HEK293 (cell line): Measurements from ENCODE around the gene HTR1E.

Experiments used
- CTCF ChIA-PET: fragments of 350-600 bp; formaldehyde crosslinking; extraction: SDS; loops from one replicate; lab custom pipeline; 2021; ENCODE audit warnings: antibody characterized with exemption; lab: Yijun Ruan, JAX
- POLR2A ChIA-PET: fragments of 300-600 bp; formaldehyde crosslinking; extraction: SDS; loops from one replicate; lab custom pipeline; 2020; ENCODE audit warnings: antibody characterized with exemption, inconsistent platforms; lab: Yijun Ruan, JAX
- H3K27ac ChIP-seq: fragments of 200-500 bp; sonication (Bioruptor generic); 2 replicates; pipeline ENCODE4 v1.5.1; 2014; ENCODE audit warnings: low read depth, low read length, control low read depth, inconsistent platforms; ENCODE audit errors: extremely low read depth
- H3K36me3 ChIP-seq, 2 experiments: fragments of 200-500 bp in 1 of 2; sonication (Bioruptor generic) in 1 of 2; 1 replicate in 1 of 2; 2 replicates in 1 of 2; pipeline ENCODE4 v1.5.1; 2014 to 2017; ENCODE audit warnings: inconsistent platforms in 2 of 2, low read length in 2 of 2; ENCODE audit not compliant: control insufficient read depth in 2 of 2, insufficient read depth in 1 of 2
- H3K4me1 ChIP-seq: fragments of 200-500 bp; sonication (Bioruptor generic); 2 replicates; pipeline ENCODE4 v1.5.1; 2014; ENCODE audit warnings: mild to moderate bottlenecking, low read length, inconsistent platforms; ENCODE audit not compliant: control insufficient read depth, insufficient read depth
- H3K4me3 ChIP-seq: 2 replicates; pipeline ENCODE4 v1.5.1; 2011; ENCODE audit warnings: low read depth, mild to moderate bottlenecking, control low read depth, low read length, moderate library complexity
- H3K9me3 ChIP-seq: fragments of 200-500 bp; sonication (Bioruptor generic); 2 replicates; pipeline ENCODE4 v1.5.1; 2014; ENCODE audit warnings: low read depth, low read length, inconsistent platforms; ENCODE audit not compliant: control insufficient read depth, insufficient read depth
- HOXC10 ChIP-seq: sonication (generic); formaldehyde crosslinking; IDR thresholded peaks from 2 replicates; pipeline ENCODE4 v1.8.1; 2023; ENCODE audit warnings: mild to moderate bottlenecking, missing genetic modification reagents
- MEIS1 ChIP-seq: sonication (generic); formaldehyde crosslinking; IDR thresholded peaks from 2 replicates; pipeline ENCODE4 v1.8.1; 2022; ENCODE audit warnings: missing genetic modification reagents, mild to moderate bottlenecking, borderline replicate concordance
- PRDM1 ChIP-seq: fragments of 450-650 bp; formaldehyde crosslinking; IDR thresholded peaks from 2 replicates; pipeline ENCODE4; 2016; ENCODE audit warnings: missing biosample characterization, missing genetic modification characterization
- PRDM6 ChIP-seq: fragments of 450-650 bp; formaldehyde crosslinking; IDR thresholded peaks from 2 replicates; pipeline ENCODE4 v1.5.1; 2017; ENCODE audit warnings: missing biosample characterization, missing genetic modification characterization
- ZFP37 ChIP-seq: fragments of 450-650 bp; formaldehyde crosslinking; IDR thresholded peaks from 2 replicates; pipeline ENCODE4 v1.5.1; 2016; ENCODE audit warnings: missing biosample characterization, missing genetic modification characterization
- ZFP69B ChIP-seq: fragments of 450-650 bp; formaldehyde crosslinking; IDR thresholded peaks from 2 replicates; pipeline ENCODE4 v1.5.1; 2016; ENCODE audit warnings: missing biosample characterization, missing genetic modification characterization
- ZNF138 ChIP-seq: fragments of 450-650 bp; formaldehyde crosslinking; IDR thresholded peaks from 2 replicates; pipeline ENCODE4 v1.5.1; 2016; ENCODE audit warnings: missing biosample characterization, missing genetic modification characterization, borderline replicate concordance
- ZNF174 ChIP-seq: fragments of 450-650 bp; formaldehyde crosslinking; IDR thresholded peaks from 2 replicates; pipeline ENCODE4 v1.5.0; 2017; ENCODE audit warnings: missing biosample characterization, mild to moderate bottlenecking, missing genetic modification characterization
- ZNF2 ChIP-seq: fragments of 450-650 bp; formaldehyde crosslinking; IDR thresholded peaks from 2 replicates; pipeline ENCODE4 v1.5.1; 2016; ENCODE audit warnings: missing biosample characterization, missing genetic modification characterization
- ZNF292 ChIP-seq: fragments of 450-650 bp; formaldehyde crosslinking; IDR thresholded peaks from 2 replicates; pipeline ENCODE4 v1.5.1; 2016; ENCODE audit warnings: low read depth, missing biosample characterization, missing genetic modification characterization, borderline replicate concordance
- ZNF302 ChIP-seq: fragments of 450-650 bp; formaldehyde crosslinking; IDR thresholded peaks from 2 replicates; pipeline ENCODE4 v1.5.1; 2016; ENCODE audit warnings: missing biosample characterization, missing genetic modification characterization, low read depth
- ZNF391 ChIP-seq: fragments of 450-650 bp; formaldehyde crosslinking; IDR thresholded peaks from 2 replicates; pipeline ENCODE4 v1.5.1; 2016; ENCODE audit warnings: low read depth, missing biosample characterization, missing genetic modification characterization, borderline replicate concordance
- ZNF416 ChIP-seq: fragments of 450-650 bp; formaldehyde crosslinking; IDR thresholded peaks from 2 replicates; pipeline ENCODE4 v1.5.1; 2016; ENCODE audit warnings: missing biosample characterization, missing genetic modification characterization
- ZNF423 ChIP-seq: fragments of 450-650 bp; formaldehyde crosslinking; IDR thresholded peaks from 2 replicates; pipeline ENCODE4 v1.5.1; 2016; ENCODE audit warnings: missing biosample characterization, missing genetic modification characterization
- ZNF514 ChIP-seq: fragments of 450-650 bp; formaldehyde crosslinking; IDR thresholded peaks from 2 replicates; pipeline ENCODE4 v1.5.1; 2016; ENCODE audit warnings: missing biosample characterization, missing genetic modification characterization
- ZNF585B ChIP-seq: fragments of 450-650 bp; formaldehyde crosslinking; IDR thresholded peaks from 2 replicates; pipeline ENCODE4 v1.5.1; 2016; ENCODE audit warnings: missing biosample characterization, missing genetic modification characterization
- ZNF596 ChIP-seq: fragments of 450-650 bp; IDR thresholded peaks from 2 replicates; pipeline ENCODE4 v1.5.0; 2018; ENCODE audit warnings: missing biosample characterization, mild to moderate bottlenecking, missing genetic modification characterization, moderate library complexity
- ZNF600 ChIP-seq: fragments of 450-650 bp; formaldehyde crosslinking; IDR thresholded peaks from 2 replicates; pipeline ENCODE4 v1.5.1; 2016; ENCODE audit warnings: missing biosample characterization, missing genetic modification characterization
- ZNF777 ChIP-seq: fragments of 450-650 bp; formaldehyde crosslinking; IDR thresholded peaks from 2 replicates; pipeline ENCODE4 v1.5.1; 2017; ENCODE audit warnings: missing biosample characterization, missing genetic modification characterization, borderline replicate concordance
- ZNF830 ChIP-seq: fragments of 450-650 bp; IDR thresholded peaks from 2 replicates; pipeline ENCODE4 v1.5.0; 2018; ENCODE audit warnings: missing biosample characterization, missing genetic modification characterization, low read depth, mild to moderate bottlenecking, moderate library complexity
- ZSCAN4 ChIP-seq: fragments of 450-650 bp; formaldehyde crosslinking; IDR thresholded peaks from 2 replicates; pipeline ENCODE4 v1.5.1; 2017; ENCODE audit warnings: missing biosample characterization, missing genetic modification characterization
- TF ChIP-seq, protein P1 (sequence below): fragments of 450-650 bp; IDR thresholded peaks from 2 replicates; pipeline ENCODE4 v1.5.1; 2018; ENCODE audit warnings: missing biosample characterization, missing genetic modification characterization
- TF ChIP-seq, protein P2 (sequence below): fragments of 450-650 bp; formaldehyde crosslinking; IDR thresholded peaks from 2 replicates; pipeline ENCODE4 v1.5.1; 2016; ENCODE audit warnings: missing biosample characterization, missing genetic modification characterization
- TF ChIP-seq, protein P3 (sequence below): fragments of 450-650 bp; formaldehyde crosslinking; IDR thresholded peaks from 2 replicates; pipeline ENCODE4 v1.5.1; 2016; ENCODE audit warnings: missing biosample characterization, missing genetic modification characterization

The HTR1E gene

GRCh38 chr6:87053312-87053711, 116.0 kb downstream of the HTR1E start:
- no peak overlapping the region for H3K4me3 ChIP-seq
- TF ChIP-seq ZNF174 (tag by site-specific recombination) (no peak), PRDM1 (tag by site-specific recombination) (no peak), PRDM6 (no peak)
- TF ChIP-seq, protein P1, sequence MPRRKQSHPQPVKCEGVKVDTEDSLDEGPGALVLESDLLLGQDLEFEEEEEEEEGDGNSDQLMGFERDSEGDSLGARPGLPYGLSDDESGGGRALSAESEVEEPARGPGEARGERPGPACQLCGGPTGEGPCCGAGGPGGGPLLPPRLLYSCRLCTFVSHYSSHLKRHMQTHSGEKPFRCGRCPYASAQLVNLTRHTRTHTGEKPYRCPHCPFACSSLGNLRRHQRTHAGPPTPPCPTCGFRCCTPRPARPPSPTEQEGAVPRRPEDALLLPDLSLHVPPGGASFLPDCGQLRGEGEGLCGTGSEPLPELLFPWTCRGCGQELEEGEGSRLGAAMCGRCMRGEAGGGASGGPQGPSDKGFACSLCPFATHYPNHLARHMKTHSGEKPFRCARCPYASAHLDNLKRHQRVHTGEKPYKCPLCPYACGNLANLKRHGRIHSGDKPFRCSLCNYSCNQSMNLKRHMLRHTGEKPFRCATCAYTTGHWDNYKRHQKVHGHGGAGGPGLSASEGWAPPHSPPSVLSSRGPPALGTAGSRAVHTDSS (tag by site-specific recombination): no peak
- no peaks in the 10 kb centered on the region for H3K36me3 ChIP-seq
- no peaks in the 10 kb centered on the region for H3K4me1 ChIP-seq
- H3K9me3 ChIP-seq: no peaks in the 10 kb centered on the region
- ChIA-PET POLR2A (no interaction called here), CTCF (interaction anchor here (1.1 kb wide), 1 partner anchor 25 kb away, joined by 3 read pairs; no protein-coding TSS in a partner anchor)
- no peak overlapping the region for H3K27ac ChIP-seq

GRCh38 chr6:87054143-87054833, 117.0 kb downstream of the HTR1E start:
- POLR2A ChIA-PET: no interaction called here
- no peak overlapping the region for H3K27ac ChIP-seq

More at GRCh38 chr6:87054143-87054833, 117.0 kb downstream of the HTR1E start:
- no peak overlapping the region for H3K4me3 ChIP-seq
- CTCF ChIA-PET: interaction anchor here (0.6 to 1.1 kb wide), 2 partner anchors 13 to 24 kb away, joined by 3 to 4 read pairs; no protein-coding TSS in a partner anchor
- H3K36me3 ChIP-seq: no peaks in the 10 kb centered on the region
- TF ChIP-seq ZSCAN4 (no peak), ZNF416 (tag by site-specific recombination) (no peak), ZFP37 (tag by site-specific recombination) (no peak), ZNF514 (tag by site-specific recombination) (no peak), ZNF391 (tag by site-specific recombination) (no peak), HOXC10 (no peak), ZNF302 (tag by site-specific recombination) (no peak), ZNF292 (tag by site-specific recombination) (no peak), ZNF2 (tag by site-specific recombination) (no peak), ZNF423 (tag by site-specific recombination) (no peak), ZNF600 (tag by site-specific recombination) (no peak), ZNF777 (no peak), ZNF585B (tag by site-specific recombination) (no peak), ZNF138 (tag by site-specific recombination) (no peak), ZNF830 (tag by site-specific recombination) (no peak), MEIS1 (CRISPR knock-in tag) (no peak), ZFP69B (tag by site-specific recombination) (no peak), ZNF596 (tag by site-specific recombination) (no peak)
- TF ChIP-seq, protein P2, sequence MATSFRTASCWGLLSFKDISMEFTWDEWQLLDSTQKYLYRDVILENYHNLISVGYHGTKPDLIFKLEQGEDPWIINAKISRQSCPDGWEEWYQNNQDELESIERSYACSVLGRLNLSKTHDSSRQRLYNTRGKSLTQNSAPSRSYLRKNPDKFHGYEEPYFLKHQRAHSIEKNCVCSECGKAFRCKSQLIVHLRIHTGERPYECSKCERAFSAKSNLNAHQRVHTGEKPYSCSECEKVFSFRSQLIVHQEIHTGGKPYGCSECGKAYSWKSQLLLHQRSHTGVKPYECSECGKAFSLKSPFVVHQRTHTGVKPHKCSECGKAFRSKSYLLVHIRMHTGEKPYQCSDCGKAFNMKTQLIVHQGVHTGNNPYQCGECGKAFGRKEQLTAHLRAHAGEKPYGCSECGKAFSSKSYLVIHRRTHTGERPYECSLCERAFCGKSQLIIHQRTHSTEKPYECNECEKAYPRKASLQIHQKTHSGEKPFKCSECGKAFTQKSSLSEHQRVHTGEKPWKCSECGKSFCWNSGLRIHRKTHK (tag by site-specific recombination): no peak
- TF ChIP-seq, protein P3, sequence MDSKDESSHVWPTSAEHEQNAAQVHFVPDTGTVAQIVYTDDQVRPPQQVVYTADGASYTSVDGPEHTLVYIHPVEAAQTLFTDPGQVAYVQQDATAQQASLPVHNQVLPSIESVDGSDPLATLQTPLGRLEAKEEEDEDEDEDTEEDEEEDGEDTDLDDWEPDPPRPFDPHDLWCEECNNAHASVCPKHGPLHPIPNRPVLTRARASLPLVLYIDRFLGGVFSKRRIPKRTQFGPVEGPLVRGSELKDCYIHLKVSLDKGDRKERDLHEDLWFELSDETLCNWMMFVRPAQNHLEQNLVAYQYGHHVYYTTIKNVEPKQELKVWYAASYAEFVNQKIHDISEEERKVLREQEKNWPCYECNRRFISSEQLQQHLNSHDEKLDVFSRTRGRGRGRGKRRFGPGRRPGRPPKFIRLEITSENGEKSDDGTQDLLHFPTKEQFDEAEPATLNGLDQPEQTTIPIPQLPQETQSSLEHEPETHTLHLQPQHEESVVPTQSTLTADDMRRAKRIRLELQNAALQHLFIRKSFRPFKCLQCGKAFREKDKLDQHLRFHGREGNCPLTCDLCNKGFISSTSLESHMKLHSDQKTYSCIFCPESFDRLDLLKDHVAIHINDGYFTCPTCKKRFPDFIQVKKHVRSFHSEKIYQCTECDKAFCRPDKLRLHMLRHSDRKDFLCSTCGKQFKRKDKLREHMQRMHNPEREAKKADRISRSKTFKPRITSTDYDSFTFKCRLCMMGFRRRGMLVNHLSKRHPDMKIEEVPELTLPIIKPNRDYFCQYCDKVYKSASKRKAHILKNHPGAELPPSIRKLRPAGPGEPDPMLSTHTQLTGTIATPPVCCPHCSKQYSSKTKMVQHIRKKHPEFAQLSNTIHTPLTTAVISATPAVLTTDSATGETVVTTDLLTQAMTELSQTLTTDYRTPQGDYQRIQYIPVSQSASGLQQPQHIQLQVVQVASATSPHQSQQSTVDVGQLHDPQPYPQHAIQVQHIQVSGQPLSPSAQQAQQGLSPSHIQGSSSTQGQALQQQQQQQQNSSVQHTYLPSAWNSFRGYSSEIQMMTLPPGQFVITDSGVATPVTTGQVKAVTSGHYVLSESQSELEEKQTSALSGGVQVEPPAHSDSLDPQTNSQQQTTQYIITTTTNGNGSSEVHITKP: no peak
- TF ChIP-seq, all 188 proteins: peak for 0
- H3K9me3 ChIP-seq: no peaks in the 10 kb centered on the region
- no peaks in the 10 kb centered on the region for H3K4me1 ChIP-seq
